ENCODE measurements around the gene OR2L8. TPM values are rescaled to one million over a fixed set of nuclear protein-coding genes. Genes with fewer than 3 reads are reported as not detected.

OR2L8 gene
- total and polyA plus RNA-seq, 9 of the 15 experiments (the other 6 are each of a cell fraction or from before 2014, with no cell fraction given) = not detected

DNA sequence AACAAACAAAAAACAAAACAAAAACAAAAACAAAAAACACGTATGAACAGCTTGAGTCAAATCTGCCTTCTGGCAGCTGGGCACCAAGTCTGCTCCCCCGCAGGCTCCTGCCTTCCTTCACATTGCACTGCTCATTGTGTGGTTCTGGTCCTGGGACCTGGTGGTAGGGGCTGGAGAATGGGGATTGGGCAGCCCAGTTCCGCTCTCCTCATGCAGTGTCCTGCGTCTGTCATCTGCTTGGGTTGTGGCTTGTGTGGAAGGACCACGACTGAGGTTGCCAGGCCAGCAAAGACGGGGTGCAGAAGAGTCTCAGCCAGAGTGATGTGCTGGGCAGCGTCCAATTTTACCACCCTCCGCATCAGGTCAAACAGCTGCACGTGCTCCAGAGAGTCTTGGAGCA, 12.9 kb upstream of the OR2L8 start:
- peaks cover 7% of the 10 kb centered on the region; the same call in 1 of the 2 replicates for H3K9me3 ChIP-seq (replicated peaks; ENCODE audit: control insufficient read depth, insufficient read depth, low read depth, low read length)
- H3K9me1 ChIP-seq (ENCODE audit: control insufficient read depth, insufficient read depth, low read length) = no peaks in the 10 kb centered on the region
- TF ChIP-seq, protein P1, sequence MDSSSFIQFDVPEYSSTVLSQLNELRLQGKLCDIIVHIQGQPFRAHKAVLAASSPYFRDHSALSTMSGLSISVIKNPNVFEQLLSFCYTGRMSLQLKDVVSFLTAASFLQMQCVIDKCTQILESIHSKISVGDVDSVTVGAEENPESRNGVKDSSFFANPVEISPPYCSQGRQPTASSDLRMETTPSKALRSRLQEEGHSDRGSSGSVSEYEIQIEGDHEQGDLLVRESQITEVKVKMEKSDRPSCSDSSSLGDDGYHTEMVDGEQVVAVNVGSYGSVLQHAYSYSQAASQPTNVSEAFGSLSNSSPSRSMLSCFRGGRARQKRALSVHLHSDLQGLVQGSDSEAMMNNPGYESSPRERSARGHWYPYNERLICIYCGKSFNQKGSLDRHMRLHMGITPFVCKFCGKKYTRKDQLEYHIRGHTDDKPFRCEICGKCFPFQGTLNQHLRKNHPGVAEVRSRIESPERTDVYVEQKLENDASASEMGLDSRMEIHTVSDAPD (CRISPR knock-in tag; IDR thresholded peaks at IDR 0.05) = no peak
- no peak for TF ChIP-seq HLTF (IDR thresholded peaks at IDR 0.05)
- no peak for TF ChIP-seq TCF3 (CRISPR knock-in tag; IDR thresholded peaks at IDR 0.05)
- no peak for TF ChIP-seq MED1 (CRISPR knock-in tag; IDR thresholded peaks at IDR 0.05; ENCODE audit: borderline replicate concordance)
- TF ChIP-seq ADNP (tag; IDR thresholded peaks at IDR 0.05) = no peak
- TF ChIP-seq HMG20A (CRISPR knock-in tag; conservative IDR thresholded peaks at IDR 0.05) = no peak
- TF ChIP-seq ZNF507 (tag; conservative IDR thresholded peaks at IDR 0.05) = no peak
- TF ChIP-seq MTF1 (CRISPR knock-in tag; IDR thresholded peaks at IDR 0.05; ENCODE audit: borderline replicate concordance) = no peak
- TF ChIP-seq ETV6 (IDR thresholded peaks at IDR 0.05; ENCODE audit: borderline replicate concordance in 1 of 2, low read depth in 2 of 2, low read length in 1 of 2) = no peak
- TF ChIP-seq ETV6 (CRISPR knock-in tag; IDR thresholded peaks at IDR 0.05; ENCODE audit: borderline replicate concordance) = no peak
- TF ChIP-seq, protein P2, sequence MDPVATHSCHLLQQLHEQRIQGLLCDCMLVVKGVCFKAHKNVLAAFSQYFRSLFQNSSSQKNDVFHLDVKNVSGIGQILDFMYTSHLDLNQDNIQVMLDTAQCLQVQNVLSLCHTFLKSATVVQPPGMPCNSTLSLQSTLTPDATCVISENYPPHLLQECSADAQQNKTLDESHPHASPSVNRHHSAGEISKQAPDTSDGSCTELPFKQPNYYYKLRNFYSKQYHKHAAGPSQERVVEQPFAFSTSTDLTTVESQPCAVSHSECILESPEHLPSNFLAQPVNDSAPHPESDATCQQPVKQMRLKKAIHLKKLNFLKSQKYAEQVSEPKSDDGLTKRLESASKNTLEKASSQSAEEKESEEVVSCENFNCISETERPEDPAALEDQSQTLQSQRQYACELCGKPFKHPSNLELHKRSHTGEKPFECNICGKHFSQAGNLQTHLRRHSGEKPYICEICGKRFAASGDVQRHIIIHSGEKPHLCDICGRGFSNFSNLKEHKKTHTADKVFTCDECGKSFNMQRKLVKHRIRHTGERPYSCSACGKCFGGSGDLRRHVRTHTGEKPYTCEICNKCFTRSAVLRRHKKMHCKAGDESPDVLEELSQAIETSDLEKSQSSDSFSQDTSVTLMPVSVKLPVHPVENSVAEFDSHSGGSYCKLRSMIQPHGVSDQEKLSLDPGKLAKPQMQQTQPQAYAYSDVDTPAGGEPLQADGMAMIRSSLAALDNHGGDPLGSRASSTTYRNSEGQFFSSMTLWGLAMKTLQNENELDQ (CRISPR knock-in tag; IDR thresholded peaks at IDR 0.05; ENCODE audit: borderline replicate concordance) = no peak
- TF ChIP-seq KDM2B (CRISPR knock-in tag; IDR thresholded peaks at IDR 0.05) = no peak
- TF ChIP-seq ZSCAN29 (IDR thresholded peaks at IDR 0.05) = no peak
- TF ChIP-seq ZNF212 (CRISPR knock-in tag; IDR thresholded peaks at IDR 0.05) = no peak
- in situ Hi-C loops (cut with MboI) (no loop called here), intact Hi-C loops (cut with micrococcal nuclease) (loop anchor here (5.0 to 10.0 kb wide), 4 partner anchors 103 to 872 kb away; no protein-coding TSS in a partner anchor)
- no peak overlapping the region for H3K9ac ChIP-seq (ENCODE audit: insufficient read depth in 1 of 2, low read depth in 2 of 2, low read length in 2 of 2)
- no peaks in the 10 kb centered on the region for H4K20me1 ChIP-seq (replicated peaks; ENCODE audit: control insufficient read depth, insufficient read depth, low read length)
- no peaks in the 10 kb centered on the region for H3K27me3 ChIP-seq (ENCODE audit: control insufficient read depth in 2 of 2, insufficient read depth in 2 of 2, low read length in 2 of 2)
- WGBS (ENCODE audit: insufficient coverage, low coverage, missing lambda C conversion rate) = 46% methylated on average over 9 of the region's 9 CpGs
- ChIA-PET CTCF (ENCODE audit: low intra/inter-chr PET ratio) (no interaction called here), POLR2A (no interaction called here)
- H3K4me3 ChIP-seq = no peak overlapping the region
- ATAC-seq = no peak
- peaks cover 0 to 11% of the 10 kb centered on the region in 2 experiments; a peak in 2 of 5 replicates for H3K4me1 ChIP-seq (replicated peaks in 1 of 2; ENCODE audit: control insufficient read depth in 2 of 2, insufficient read depth in 2 of 2, low read length in 2 of 2)
- DNase-seq (ENCODE audit: extremely low read depth in 1 of 4, low spot score in 3 of 4) = no peak
- no peak overlapping the region for H3K4me2 ChIP-seq (ENCODE audit: insufficient read depth, low read length)
- H2AFZ ChIP-seq (ENCODE audit: low read depth, low read length) = no peak overlapping the region; the same call in 1 of the 2 replicates
- BruUV-seq (replicated peaks) = no TSS peak
- no peaks in the 10 kb centered on the region for H3K36me3 ChIP-seq (ENCODE audit: control insufficient read depth, insufficient read depth, low read length)
- no peak overlapping the region for H3K27ac ChIP-seq (ENCODE audit: extremely low read depth, low read depth, low read length)
- FAIRE-seq = no peak
- no peaks in the 10 kb centered on the region for H3K79me2 ChIP-seq (ENCODE audit: control insufficient read depth, insufficient read depth, low read length)

Data from K562 (cell line).